Measurements from ENCODE around the gene NPRL2.

The NPRL2 gene

DNA sequence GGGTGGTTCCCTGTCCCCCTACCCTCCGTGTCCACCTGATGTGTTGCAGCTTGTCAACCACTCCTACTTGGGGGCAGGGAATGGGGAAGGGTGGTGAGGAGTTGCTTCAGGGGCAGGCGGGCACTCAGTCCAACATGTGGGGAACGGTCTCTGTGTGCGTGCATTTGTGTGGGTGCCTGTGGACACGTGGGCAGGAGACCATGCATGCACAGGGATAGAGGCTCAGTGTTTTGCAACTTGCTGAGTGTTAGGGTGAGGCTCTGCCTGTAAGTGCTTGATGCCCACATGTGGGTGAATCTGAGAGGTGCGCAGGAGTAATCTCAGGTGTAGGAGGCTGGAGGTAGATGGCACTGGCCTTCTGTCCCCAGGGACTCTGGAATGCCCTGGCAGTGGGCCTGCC is 33.2 kb upstream of the NPRL2 start:
- TF ChIP-seq, protein P1, sequence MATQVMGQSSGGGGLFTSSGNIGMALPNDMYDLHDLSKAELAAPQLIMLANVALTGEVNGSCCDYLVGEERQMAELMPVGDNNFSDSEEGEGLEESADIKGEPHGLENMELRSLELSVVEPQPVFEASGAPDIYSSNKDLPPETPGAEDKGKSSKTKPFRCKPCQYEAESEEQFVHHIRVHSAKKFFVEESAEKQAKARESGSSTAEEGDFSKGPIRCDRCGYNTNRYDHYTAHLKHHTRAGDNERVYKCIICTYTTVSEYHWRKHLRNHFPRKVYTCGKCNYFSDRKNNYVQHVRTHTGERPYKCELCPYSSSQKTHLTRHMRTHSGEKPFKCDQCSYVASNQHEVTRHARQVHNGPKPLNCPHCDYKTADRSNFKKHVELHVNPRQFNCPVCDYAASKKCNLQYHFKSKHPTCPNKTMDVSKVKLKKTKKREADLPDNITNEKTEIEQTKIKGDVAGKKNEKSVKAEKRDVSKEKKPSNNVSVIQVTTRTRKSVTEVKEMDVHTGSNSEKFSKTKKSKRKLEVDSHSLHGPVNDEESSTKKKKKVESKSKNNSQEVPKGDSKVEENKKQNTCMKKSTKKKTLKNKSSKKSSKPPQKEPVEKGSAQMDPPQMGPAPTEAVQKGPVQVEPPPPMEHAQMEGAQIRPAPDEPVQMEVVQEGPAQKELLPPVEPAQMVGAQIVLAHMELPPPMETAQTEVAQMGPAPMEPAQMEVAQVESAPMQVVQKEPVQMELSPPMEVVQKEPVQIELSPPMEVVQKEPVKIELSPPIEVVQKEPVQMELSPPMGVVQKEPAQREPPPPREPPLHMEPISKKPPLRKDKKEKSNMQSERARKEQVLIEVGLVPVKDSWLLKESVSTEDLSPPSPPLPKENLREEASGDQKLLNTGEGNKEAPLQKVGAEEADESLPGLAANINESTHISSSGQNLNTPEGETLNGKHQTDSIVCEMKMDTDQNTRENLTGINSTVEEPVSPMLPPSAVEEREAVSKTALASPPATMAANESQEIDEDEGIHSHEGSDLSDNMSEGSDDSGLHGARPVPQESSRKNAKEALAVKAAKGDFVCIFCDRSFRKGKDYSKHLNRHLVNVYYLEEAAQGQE (IDR thresholded peaks at IDR 0.05; ENCODE audit: insufficient read depth in 1 of 2, low read depth in 2 of 2, low read length in 2 of 2): no peak
- TF ChIP-seq POLR2AphosphoS5 (IDR thresholded peaks at IDR 0.05; ENCODE audit: low read depth, low read length): no peak

DNA sequence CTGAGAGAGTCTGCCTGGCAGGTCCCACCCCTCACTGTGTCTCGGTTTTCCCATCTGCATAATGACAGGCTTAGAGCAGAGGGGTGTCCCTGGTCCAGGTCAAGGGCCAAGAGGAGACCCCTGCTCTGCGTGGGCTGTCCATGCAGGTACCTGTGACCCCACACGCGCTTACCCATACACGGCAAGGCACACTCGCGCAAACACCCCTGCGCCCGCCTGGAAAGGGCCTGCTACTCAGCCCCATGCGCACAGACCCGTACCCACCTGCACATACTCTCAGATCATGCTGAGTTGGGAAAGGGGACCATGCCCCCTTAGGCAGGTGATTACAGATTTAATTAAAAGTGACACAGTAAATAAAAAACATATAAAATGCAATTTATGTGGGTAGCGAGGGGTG is 32.1 kb upstream of the NPRL2 start:
- TF ChIP-seq TAF1 (IDR thresholded peaks at IDR 0.05; ENCODE audit: borderline replicate concordance, insufficient read depth, low read length) (no peak), FOXP2 (optimal IDR thresholded peaks at IDR 0.05; ENCODE audit: borderline replicate concordance, extremely low read depth, extremely low read length, insufficient read depth) (no peak), SIN3A (IDR thresholded peaks at IDR 0.05; ENCODE audit: borderline replicate concordance, insufficient read depth, low read length) (no peak), POLR2AphosphoS5 (IDR thresholded peaks at IDR 0.05; ENCODE audit: low read depth, low read length) (no peak)
- TF ChIP-seq, protein P1 (IDR thresholded peaks at IDR 0.05; ENCODE audit: insufficient read depth in 1 of 2, low read depth in 2 of 2, low read length in 2 of 2): no peak

DNA sequence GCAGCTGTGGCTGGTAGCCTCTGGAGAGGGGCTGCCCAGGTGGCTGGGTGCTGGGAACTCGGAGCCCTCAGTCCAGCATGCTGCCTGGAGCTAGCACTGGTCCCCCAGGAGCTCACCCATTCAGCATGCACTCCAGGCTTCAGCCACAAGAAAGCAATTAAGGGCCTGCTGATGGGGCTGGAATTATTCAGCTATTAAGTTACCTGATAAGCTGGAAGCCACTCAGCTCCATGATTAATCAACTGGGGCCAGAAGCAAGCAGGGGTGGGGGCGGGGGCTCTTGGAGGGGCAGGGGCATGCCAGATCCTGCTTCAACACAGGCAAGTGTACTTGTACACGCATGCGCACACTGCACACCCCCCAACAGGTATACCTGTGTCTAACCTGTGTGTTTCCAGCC is 30.8 kb upstream of the NPRL2 start:
- TF ChIP-seq POLR2AphosphoS5 (IDR thresholded peaks at IDR 0.05; ENCODE audit: low read depth, low read length): no peak
- no peak for TF ChIP-seq FOXP2 (optimal IDR thresholded peaks at IDR 0.05; ENCODE audit: borderline replicate concordance, extremely low read depth, extremely low read length, insufficient read depth)
- no peak for TF ChIP-seq TAF1 (IDR thresholded peaks at IDR 0.05; ENCODE audit: borderline replicate concordance, insufficient read depth, low read length)

DNA sequence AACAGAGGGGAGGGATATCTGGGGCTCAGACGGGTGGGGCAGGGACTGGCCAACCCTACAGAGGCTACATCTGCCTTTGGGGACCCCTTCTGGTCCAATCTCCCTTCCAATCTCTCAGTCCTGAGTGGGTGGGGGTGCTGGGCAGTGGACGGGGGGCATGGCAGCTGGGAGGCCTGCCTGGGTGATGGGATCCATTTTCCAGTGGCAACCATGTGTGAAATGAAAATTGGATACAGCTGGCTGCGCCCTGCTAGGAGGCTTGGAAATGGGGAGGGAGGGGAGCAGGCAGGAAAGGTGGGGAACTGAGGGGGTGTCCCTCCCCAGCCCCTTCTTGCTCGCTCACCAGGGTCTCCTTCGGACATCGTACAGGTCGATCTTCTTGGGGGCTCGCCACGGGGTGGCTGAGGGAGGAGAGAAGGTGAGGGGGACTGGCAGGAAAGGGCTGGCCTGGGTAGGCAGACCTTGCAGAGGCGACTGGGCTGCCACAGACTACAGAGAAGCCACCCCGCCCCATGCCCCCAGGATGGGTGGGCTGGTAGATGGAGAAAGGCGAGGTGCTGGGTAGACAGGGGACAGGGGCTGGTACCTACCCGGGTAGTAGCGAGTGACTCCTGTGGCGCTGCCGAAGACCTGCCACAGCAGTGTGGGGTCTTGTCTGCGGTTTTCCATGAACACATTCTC is 30.0 kb upstream of the NPRL2 start:
- TF ChIP-seq POLR2AphosphoS5 (IDR thresholded peaks at IDR 0.05; ENCODE audit: low read depth, low read length) (no peak), TAF1 (IDR thresholded peaks at IDR 0.05; ENCODE audit: borderline replicate concordance, insufficient read depth, low read length) (no peak), SIN3A (IDR thresholded peaks at IDR 0.05; ENCODE audit: borderline replicate concordance, insufficient read depth, low read length) (no peak), FOXP2 (optimal IDR thresholded peaks at IDR 0.05; ENCODE audit: borderline replicate concordance, extremely low read depth, extremely low read length, insufficient read depth) (no peak)
- TF ChIP-seq, protein P1 (IDR thresholded peaks at IDR 0.05; ENCODE audit: insufficient read depth in 1 of 2, low read depth in 2 of 2, low read length in 2 of 2): no peak

DNA sequence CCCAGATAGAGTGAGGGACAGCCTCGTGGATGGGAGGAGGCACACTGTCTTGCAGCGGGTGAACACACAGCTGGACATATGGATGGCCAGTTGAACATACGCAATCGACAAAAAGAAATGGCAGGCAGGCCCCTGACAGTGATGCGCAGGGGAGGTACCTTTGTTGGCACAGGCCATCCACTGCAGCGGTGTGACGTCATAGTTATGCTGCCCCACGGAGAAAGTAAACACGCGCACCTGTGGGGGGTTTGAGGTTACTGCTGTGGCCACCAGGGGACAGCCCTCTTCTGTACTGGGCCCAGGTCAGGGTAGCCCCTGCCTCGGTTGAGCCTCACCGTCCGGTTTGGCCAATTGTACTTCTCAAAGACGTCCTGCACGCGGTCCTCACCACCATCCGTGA is 28.2 kb upstream of the NPRL2 start:
- TF ChIP-seq, protein P1 (IDR thresholded peaks at IDR 0.05; ENCODE audit: insufficient read depth in 1 of 2, low read depth in 2 of 2, low read length in 2 of 2): no peak
- TF ChIP-seq POLR2AphosphoS5 (IDR thresholded peaks at IDR 0.05; ENCODE audit: low read depth, low read length): no peak
- no peak for TF ChIP-seq SIN3A (IDR thresholded peaks at IDR 0.05; ENCODE audit: borderline replicate concordance, insufficient read depth, low read length)
- TF ChIP-seq FOXP2 (optimal IDR thresholded peaks at IDR 0.05; ENCODE audit: borderline replicate concordance, extremely low read depth, extremely low read length, insufficient read depth): no peak
- no peak for TF ChIP-seq TAF1 (IDR thresholded peaks at IDR 0.05; ENCODE audit: borderline replicate concordance, insufficient read depth, low read length)

Measured in PFSK-1 (cell line).